HG03196 (cell line): Measurements from ENCODE around the gene SRSF4.
"Not testable (repeated sequence)": the region's sequence is repeated elsewhere in the genome, so short reads cannot be mapped to it uniquely, and the experiment has no call there.

Source experiments
- ATAC-seq: cut with Tn5 transposase; IDR thresholded peaks from one replicate; pipeline ENCODE4 v1.9.1; 2021; ENCODE audit not compliant: unreplicated experiment

SRSF4 gene

GRCh38 chr1:29126198-29126597 lies 55.5 kb downstream of the SRSF4 start:
- no peak for ATAC-seq

GRCh38 chr1:29125788-29126187 lies 55.9 kb downstream of the SRSF4 start:
- ATAC-seq: no peak

- no peak for ATAC-seq
Observed at GRCh38 chr1:29125237-29125641, 56.5 kb downstream of the SRSF4 start.

- ATAC-seq: no peak
Observed at GRCh38 chr1:29124366-29125236, 57.1 kb downstream of the SRSF4 start.

- no peak for ATAC-seq
Observed at GRCh38 chr1:29123887-29124365, 57.8 kb downstream of the SRSF4 start, which contains the start of gene TMEM200B. TSS of gene TMEM200B (minus strand) at chr1:29123903. CDS start at chr1:29121828, 2,075 bp downstream.

- ATAC-seq: no peak
Observed at GRCh38 chr1:29123053-29123886, 58.4 kb downstream of the SRSF4 start.

GRCh38 chr1:29122682-29123052 lies 59.0 kb downstream of the SRSF4 start:
- ATAC-seq: no peak

GRCh38 chr1:29121936-29122681 lies 59.6 kb downstream of the SRSF4 start:
- no peak for ATAC-seq

- no peak for ATAC-seq
Observed at GRCh38 chr1:29121516-29121935, 60.2 kb downstream of the SRSF4 start.

- ATAC-seq: no peak
Observed at GRCh38 chr1:29120947-29121485, 60.7 kb downstream of the SRSF4 start.

- ATAC-seq: no peak
Observed at GRCh38 chr1:29120367-29120766, 61.3 kb downstream of the SRSF4 start.

GRCh38 chr1:29119121-29119929 lies 62.4 kb downstream of the SRSF4 start:
- ATAC-seq: no peak

GRCh38 chr1:29117381-29117780 lies 64.3 kb downstream of the SRSF4 start:
- ATAC-seq: no peak

GRCh38 chr1:29114654-29115053 lies 67.0 kb downstream of the SRSF4 start:
- no peak for ATAC-seq

- no peak for ATAC-seq
Observed at GRCh38 chr1:29113413-29114117, 68.1 kb downstream of the SRSF4 start.

GRCh38 chr1:29112705-29113412 lies 68.8 kb downstream of the SRSF4 start:
- ATAC-seq: no peak

GRCh38 chr1:29108041-29108440 lies 73.7 kb downstream of the SRSF4 start:
- ATAC-seq: not testable (repeated sequence)

GRCh38 chr1:29105822-29106221 lies 75.9 kb downstream of the SRSF4 start:
- no peak for ATAC-seq

- ATAC-seq: no peak
Observed at GRCh38 chr1:29100487-29100886, 81.2 kb downstream of the SRSF4 start.
